Stromal cell of bone marrow (primary cell): ENCODE results near the gene ATPAF1.

Experiments
- DNase-seq: peaks from one replicate; pipeline ENCODE4 v3.0.0-alpha.2; 2012; ENCODE audit warnings: low read depth

The ATPAF1 gene

DNA sequence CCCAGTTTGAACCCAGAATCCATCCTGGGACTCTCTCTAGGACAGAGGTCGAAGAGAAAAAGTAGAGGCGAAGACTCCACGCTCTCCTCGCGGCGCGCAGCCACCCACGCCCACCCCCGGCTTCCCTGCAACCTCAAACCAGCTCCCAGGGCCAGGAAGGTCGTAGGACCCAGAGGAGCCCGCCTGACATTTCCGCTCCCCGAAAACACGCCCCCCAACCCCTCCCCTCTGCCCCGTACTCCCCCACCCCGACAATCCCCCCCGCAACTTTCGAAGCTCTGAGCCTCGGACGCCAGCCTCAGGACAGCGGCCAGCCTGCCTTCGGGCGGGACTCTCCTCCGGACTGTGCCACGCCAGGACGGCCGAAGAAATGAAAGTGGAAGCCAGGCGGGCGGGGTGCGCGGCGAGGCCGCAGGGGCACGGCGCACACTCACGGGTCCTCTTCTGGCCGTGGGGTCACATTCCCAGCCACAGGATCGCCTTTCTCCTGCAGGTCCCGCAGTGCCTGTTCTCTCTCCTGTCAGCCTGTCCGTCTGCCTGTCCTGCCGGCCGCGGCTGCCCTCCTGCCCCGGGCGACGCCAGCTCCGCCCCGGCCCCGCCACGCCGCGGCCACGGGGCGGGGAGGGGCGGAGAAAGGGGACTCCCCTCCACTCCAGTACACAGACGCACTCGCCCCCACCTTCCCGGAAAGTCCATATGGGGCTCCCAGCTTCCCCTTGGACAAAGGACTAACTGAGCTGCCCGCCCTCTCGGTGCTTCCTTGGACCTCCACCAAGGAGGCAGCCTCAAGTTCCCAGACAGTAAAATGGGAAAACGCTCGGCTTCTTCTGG is 51.7 kb downstream of the ATPAF1 start, which contains the start of gene MOB3C:
MOB3C (minus strand) TSS at position 535 of the 831 bp plus-strand sequence. CDS start 3,490 bp downstream, outside the sequence.
- DNase-seq: peak; percentile 80

DNA sequence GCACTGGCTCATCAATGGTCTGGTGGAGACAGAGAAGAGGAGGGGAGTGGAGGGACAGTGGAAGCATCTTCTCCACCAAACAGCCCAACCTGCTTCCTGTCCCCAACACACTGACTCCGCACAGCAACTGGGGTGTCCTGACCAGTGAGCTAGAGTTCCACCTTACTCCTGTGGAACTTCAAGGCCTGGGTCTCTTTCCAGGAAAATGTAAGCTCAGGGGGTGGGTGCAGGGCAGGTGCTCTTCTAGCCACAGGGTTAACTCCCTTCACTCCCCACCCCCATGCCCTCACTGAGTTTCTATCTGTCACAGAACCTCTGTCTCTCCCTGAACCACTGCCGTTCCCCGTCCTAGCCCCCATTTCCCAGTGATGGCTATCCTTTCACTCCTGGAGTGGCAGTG is 52.4 kb downstream of the ATPAF1 start:
- no peak for DNase-seq

DNA sequence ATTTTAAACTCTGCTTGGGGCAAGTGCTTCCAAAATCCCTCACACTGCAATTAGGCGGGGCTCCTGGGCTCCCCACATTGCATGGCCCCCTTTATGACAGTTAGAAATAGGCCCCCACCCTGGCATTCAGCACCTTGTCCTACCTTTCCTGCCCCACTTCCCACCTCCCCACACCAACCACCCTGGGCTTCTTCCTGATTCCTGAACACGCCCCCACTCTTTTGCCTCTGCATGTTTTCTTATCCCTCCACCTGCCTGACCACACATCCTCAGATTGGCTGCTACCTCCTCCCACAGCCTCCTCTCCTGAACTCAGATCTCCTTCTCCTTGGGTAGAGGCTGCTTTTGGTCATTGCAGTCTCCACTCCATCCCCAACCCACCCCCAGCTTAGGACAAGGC is 53.1 kb downstream of the ATPAF1 start:
- no peak for DNase-seq

DNA sequence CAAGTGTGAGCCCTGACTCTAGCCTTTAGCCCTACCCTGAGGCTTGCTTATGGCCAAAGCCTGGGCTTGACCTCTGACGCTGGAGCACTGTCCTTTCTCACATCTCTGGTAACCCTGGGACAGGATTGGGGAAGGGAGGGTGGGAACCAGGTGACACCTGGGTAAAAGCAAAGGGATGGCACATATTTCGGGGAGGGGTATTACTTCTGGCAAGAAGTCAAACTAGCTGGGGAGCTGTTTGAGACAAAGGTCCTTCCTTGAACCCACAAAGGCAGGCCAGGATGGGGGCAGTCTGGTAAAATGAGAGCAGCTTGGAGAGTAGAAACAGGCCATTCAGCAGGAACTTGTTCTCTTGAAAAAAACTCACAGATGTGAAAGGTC is 53.6 kb downstream of the ATPAF1 start:
- no peak for DNase-seq

DNA sequence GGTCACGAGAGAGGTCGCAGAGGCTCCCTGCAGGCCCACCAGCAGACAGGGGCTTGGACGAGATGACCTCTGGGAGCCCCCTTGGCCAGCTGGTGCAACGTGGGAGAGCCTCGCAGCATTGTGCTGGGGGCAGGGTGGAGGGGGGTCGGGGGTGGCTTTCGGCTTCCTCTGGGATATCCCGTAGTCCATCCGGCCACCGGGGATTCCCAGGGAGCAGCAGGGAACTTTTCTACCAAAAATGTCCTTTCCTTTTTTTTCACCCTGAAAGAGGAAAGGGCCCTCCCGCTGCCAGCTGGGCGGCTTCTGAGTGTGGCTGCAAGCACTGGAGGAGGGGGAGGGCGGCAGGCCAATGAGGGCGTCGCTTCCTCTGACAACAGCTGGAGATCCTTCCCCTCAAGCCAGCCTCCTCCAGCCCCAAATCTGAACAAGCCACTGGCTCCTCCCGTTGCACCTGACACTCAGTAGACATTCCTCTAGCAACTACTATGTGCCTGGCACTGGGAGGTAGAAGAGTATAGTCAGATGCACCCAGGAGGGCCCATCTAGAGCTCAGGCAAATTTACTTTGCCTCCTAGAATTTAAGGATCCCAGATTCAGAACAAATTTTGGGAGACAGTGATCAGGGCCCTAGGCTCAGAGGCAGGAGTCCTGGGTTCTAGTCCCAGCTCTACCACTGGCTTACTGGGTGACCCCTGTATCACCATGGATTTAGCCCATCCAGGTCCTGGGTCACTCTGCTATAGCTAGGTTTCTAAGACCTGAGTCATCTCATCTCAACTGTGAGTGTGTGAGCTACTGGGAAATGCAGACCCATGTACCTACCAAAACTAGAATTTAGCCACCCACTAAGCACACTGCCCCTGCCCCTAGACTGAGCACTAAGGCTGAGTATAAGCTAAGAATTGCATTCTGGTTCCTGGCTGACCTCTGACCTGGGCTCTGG is 54.2 kb downstream of the ATPAF1 start:
- DNase-seq: peak; percentile 66

DNA sequence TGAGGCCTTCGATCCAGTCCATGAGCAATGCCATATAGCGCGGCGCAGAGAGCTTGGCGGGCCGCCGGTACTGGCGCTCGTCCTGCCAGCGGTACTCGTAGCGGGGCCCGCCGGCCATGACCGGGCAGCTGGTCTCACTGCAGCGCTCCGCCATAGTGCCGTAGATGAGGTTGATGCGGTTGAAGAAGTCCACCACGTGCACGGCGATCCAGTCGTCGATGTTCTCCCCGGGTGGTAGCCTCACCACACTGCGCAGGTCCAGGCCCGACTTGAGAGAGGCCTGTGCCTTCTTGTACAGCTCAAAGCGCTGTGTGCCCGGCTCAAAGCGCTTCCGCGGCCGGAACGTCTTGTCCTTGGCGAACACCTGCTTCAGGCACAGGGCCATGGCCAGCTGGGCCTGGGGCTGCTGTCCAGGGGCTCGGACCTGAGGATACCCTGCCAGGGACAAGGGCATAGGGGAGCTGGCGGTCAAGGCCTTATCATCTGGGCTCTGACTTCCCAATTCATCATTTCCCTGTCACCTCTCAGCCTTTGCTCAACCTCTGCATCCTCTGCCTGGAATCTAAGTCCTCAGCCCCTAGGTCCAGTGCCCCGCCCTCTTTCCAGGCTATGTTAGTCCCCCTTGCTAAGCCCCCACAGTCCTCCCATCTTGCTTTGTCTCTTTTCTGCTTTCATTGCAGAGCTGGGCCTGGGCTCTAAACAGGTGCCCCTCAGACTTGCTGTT is 55.1 kb downstream of the ATPAF1 start:
- no peak for DNase-seq

DNA sequence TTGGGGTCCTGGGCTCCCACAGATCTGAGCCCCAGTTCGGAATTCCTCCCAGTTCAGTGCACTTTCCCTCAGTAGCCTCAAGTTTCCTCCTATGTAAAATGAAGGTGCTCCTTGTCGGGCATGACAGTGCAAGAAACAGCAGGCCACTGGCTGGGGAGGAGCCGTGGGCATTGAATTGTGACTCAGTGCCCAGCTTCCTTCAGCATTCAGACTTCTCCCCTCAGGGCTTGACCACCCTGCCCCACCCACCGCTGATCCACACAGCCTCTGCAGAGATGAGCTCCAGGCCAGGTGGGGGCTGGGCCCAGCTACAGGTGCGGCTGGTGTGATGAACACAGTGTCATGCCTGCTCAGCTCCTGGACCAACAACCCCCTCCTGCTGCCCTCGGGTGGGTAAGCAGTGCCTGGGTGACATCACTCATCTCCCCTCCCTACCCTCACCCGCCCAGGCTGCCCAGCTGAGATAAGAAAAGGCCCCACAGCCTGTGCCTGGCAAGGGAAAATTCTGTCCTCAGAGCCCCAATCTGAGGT is 56.4 kb downstream of the ATPAF1 start:
- no peak for DNase-seq

DNA sequence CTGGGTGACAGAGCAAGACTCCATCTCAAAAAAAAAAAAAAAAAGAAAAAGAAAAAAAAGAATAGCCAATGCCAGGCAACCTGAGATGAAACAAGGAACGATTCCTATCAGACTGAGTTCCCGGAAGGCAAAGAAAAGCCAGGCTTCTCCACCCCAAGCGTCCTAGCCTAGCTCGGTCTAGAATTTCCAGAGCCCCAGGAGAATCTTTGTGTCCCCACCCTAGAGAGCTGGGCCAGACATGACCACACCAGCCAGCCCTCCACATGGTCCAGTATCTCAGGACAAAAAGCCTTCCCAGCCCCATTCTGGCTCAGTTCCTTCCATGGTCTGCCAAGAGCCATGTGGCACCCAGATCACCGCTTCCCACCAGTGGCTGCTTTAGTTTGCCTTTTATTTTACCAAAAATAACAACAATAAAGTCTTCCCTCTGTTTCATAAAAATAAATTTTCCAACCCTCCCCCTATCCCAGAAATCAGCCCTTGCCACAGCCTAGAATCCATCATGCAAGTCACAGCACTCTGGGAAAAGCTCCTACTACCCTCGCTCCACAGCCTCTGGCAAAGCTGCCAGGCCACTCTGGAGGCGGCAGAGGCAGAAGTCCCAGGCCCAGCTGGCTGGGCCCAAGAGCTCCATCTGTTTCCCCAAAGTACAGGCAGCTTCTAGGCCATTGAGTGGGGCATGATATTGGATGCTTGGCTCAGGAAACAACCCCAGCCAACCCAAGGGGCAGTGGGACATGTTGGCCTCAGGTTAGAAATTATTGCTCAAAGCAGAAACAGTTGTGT is 60.6 kb downstream of the ATPAF1 start:
- DNase-seq: no peak

DNA sequence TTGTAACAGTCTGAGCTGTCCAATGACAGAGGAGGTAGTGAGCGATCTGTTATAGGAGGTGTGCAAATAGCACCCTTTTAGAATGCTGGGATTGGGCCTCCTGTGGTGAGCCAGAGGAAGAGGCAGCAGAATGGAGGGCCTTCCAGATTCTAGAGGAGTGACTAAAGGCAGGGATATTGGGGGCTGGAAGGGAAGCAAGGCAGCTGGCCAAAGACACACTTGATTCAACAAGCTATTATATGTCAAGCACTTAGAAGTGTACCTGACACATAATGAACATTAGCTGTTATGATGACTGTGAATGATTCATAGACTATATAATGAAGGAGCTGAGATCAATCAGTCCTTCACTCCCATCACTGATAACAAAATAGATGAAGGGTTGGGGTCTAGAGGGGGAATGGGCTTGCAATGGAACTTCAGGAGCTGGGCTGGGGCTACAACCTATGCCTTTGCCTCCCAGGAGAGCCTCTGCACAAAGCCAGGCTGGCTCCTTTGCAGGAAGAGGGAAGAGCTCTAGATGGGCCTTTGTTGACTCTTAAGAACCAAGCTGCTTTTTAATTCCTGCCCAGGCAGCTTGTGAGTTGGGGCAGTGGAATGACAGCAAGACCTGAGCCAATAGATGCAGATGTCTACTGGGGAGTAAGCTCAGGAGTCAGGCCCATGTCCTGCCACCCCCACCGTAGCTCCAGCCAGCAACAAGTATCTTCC is 61.8 kb downstream of the ATPAF1 start:
- DNase-seq: no peak

DNA sequence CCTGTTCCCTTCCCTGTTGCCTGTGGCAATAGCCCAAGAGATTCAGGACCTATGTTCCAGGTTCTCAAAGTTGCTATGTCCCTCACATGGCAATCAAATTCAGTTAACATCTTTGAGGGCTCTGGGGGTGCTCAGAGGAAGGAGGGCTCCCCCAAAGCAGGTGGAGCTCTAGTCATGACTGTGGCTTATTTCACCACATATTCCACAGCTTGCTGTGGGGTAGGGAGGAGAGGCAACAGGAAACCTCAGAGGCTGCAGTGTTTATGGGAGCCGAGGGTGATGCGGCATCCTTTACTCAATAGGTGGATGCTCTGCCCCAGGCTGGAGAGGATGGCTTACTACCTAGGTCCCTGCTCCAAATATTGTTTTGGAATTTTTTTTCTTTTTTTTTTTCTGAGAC is 62.9 kb downstream of the ATPAF1 start:
- DNase-seq: no peak

DNA sequence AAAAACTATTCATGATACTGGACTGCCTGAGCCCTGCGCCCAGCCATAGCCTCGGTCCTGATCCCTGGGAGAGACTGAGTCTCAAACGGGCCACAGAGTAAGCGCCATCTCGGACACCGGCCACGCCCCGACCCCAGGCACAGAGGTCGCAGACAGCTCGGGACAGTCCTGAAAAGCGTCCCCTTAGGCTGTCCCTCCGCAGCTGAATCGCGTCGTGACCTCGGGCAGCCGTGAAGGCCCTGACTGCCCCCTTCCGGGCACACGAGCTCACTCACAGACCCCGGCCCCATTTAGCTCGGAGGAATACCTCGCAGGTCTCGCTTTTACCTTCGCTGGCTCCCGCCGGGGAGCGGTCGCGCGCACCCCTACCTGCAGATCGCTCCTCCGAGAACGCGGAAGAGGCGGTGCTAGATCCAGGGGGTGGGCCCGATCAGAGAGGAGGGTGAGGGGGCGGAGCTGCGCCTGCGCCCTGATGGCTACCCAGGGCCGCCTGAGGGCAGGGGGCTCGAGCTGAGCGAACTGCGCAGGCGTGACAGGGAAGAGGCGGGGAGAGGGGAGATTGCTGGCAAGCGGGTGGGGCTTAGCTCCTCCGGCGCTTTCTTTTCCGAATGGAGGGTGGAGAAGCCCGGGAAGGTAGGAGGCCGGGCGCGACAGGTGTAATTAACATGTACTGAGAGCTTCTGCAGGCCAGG is 64.2 kb downstream of the ATPAF1 start, which contains the start of gene MKNK1:
MKNK1 (minus strand) TSS at position 411 of the 692 bp plus-strand sequence. CDS start 20,941 bp downstream, outside the sequence.
- peak; percentile 87 for DNase-seq

DNA sequence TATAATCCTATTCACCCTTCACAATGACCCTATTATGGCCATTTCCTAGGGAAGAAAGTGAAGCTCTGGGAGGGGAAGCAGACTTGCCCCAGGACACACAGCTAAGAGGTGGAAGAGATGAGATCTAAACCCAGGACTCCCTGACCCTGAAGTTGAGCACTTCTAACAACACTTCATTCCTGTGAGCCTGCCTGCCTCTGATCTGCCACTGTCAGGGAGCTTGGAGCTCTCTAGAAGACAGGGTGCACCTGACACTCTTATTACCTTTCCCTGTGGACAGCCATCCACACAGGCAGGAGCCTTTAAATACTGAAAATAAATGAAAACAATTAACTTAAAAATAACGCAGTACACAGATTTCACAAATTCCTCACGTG is 64.7 kb downstream of the ATPAF1 start:
- no peak for DNase-seq

DNA sequence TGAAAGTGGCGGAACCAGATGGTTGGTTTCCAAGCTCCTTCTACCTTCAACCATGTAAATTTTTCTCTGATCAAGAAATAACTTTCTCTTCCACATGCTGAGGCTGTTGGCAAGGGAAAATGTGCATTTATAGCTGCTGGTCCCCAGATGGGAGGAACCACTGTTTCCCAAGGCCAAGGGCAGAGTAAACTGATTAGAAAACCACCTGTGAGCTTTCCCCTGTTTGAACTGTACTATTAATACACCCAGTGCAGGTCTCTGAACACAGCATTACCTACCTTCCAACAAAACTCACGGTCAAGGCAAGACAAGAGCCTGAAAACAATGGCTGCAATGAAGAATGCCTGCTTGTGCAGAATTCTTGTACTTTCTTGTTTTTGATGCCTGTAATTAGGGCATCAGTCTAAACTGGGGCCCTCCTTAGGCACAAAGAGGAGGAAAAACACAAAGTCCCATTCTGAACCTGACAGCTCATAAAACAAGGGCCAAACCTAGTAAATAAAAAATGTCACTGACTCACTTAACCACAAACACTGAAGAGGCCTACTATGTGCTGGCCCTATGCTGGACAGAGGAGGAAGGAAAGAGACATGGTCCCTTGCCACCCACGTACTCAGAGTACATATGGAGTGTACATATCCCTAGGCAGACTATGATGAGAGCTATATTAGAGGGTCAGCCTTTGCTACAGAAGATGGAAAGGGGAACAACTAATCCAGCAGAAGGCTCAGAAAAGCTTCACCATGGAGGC is 66.7 kb downstream of the ATPAF1 start:
- no peak for DNase-seq

DNA sequence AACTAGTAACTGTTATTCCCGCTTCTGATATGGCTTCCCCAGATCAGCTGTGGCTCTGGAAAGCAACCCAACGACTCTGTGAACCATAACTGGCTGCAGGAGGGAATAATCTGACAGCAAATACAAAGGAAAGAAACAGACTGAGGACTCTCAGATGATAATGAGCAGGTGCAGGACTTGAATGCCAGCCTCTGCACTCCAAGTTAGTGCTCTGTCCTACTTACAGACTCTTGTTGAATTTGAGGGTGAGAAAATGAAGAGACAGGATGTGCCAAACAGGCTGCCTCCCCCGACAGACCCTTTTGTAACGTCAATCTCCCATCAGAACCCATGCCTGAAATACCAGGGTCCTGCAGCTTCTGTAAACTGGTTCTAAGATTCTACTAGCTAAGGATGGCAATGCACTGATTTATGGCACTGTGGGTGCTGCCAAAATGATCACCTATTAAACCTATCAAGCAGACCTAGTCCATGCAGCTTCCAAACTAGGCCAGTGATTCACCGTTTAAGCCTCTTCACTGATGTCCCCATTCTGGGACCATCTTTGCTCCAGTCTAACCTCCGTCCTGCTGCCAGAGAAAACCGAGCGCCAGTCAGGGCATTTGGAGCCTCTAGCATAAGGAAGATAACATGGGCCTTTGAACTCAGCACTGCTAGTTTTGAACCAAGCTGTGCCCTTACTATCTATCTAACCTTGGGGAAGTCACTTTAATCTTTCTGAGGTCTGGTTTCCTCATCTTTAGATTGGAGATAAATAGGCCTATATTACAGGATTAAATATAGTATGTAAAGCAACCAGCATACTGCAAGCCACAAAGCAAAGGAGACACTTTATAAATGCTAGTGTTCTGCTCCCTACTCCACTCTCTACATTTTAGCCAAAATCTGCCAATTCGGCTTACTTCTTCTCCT is 68.8 kb downstream of the ATPAF1 start:
- DNase-seq: no peak

DNA sequence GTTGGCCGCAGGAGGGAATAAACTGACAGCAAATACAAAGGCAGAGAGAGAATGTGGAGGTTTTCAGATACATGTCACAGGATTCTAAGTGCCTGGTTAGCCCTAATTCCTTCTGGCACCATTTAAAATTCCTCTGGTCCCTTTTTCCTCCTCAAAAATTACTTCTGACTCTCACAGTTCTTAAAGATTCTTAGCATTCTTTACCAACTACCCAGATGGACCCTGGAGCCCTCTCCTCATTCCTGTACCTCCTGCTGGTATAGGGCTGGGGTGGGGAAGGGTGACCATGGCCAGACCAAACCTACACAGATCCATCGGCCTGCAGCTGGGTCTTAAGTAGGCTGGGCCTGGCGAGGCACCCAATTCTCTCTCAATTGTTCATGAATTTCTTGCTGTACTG is 71.3 kb downstream of the ATPAF1 start:
- no peak for DNase-seq

DNA sequence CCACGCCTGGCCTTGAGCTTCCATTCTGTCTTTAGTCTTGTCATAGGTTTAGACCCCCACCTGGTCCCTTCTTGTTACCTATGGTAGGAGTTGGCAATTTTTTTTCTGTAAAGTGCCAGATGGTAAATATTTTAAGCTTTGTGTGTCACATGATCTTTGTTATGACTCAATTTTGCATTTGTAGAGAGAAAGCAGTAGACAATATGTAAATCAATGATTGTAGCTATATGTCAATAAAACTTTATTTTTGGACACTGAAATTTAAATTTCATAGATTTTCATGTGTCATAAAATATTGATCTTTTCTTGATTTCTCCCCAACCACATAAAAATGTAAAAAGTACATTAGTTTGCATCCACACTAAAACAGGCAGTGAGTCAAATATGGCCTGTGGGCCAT is 72.1 kb downstream of the ATPAF1 start:
- no peak for DNase-seq

DNA sequence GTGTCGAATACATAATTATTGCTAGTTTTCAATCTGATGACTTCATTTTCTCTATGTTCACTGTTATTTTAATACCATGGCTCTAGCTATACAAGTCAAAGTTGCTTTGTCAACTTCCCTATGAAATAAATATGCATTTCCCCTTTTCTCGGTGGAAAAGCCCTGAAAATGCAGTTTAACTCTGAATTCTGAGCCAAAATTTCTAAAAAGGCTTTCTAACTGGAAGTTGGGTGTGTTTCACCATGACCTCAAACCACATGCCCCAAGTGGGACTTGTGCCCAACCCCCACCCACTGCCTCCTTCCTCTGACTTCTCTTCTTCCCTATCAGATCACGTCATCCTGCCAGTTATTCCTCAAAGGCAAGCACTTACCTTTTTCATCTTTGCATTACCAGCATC is 73.0 kb downstream of the ATPAF1 start:
- peak; percentile 62 for DNase-seq

DNA sequence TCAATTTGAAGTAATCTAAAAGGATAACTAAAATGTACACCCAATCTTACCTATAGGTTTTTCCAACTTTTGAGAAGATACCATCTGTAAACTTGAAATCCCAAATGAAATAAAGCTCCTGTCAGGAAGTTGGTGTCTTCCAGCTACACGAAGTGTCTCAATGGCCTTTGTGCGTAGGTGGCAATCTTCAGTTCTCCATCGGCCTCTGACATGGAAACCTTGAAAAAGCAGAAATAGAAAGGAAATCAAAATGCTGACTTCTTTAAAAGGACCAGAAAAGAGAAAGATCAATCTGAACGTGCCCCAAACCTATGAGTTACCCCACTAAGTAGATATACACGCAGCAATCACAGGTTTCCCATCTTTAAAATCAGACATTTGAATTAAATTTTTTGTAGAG is 74.1 kb downstream of the ATPAF1 start:
- no peak for DNase-seq
